ENCODE data around the gene NGLY1.
A peak's percentile ranks its signal among the peaks of the same experiment; 100 is the strongest.

The NGLY1 gene

DNA sequence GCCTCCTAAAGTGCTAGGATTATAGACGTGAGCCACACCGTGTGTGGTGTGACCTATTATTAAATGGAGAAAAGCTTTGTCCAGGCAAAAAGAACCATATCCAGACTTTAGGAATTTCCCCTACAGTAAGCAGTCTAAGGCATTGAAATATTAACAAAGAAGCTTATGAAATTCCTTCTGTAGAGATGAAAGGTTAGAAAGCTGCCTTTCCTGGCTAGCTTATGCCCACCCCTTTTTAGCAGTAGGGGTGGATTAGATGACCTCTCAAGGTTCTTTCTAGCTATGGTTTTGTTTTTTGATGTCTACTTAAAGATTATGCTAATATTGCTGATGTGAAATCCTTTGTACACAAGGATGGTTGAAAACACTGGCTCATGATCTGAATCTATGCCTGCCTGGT lies 20.6 kb upstream of the NGLY1 start:
- Mint-ChIP-seq H3K36me3 (no peaks in the 10 kb centered on the region), H3K4me3 (no peak overlapping the region), H3K9me3 (no peaks in the 10 kb centered on the region), H3K4me1 (no peaks in the 10 kb centered on the region), H3K27ac (no peak overlapping the region), H3K27me3 (peaks cover 4% of the 10 kb centered on the region)
- no peak for DNase-seq (ENCODE audit: low spot score in 2 of 2)
- ATAC-seq (ENCODE audit: low read depth): no peak

- Mint-ChIP-seq H3K36me3 (no peaks in the 10 kb centered on the region), H3K27ac (no peak overlapping the region), H3K4me1 (no peaks in the 10 kb centered on the region), H3K4me3 (no peak overlapping the region), H3K9me3 (no peaks in the 10 kb centered on the region), H3K27me3 (peaks cover 2% of the 10 kb centered on the region)
- DNase-seq (ENCODE audit: low spot score in 2 of 2) (no peak), ATAC-seq (ENCODE audit: low read depth) (no peak)
Measured at GRCh38 chr3:25801786-25802185, 18.5 kb upstream of the NGLY1 start.

- ATAC-seq (ENCODE audit: low read depth) (peak; percentile 87), DNase-seq (ENCODE audit: low spot score in 2 of 2) (peak; percentile 81 to 88)
- Mint-ChIP-seq H3K27me3 (no peaks in the 10 kb centered on the region), H3K36me3 (peaks cover 8% of the 10 kb centered on the region), H3K27ac (peak within 1 kb of the TSS; percentile 100), H3K9me3 (no peaks in the 10 kb centered on the region), H3K4me1 (peaks cover 23% of the 10 kb centered on the region), H3K4me3 (peak within 1 kb of the TSS; percentile 94)
Measured at GRCh38 chr3:25789596-25790556, 6.6 kb upstream of the NGLY1 start, which contains the start of gene OXSM. Gene OXSM (plus strand): TSS chr3:25790090. CDS start chr3:25791021, 931 bp downstream.

GRCh38 chr3:25789209-25789595 lies 6.0 kb upstream of the NGLY1 start:
- peak overlapping the region; percentile 100 for H3K27ac Mint-ChIP-seq
- H3K36me3 Mint-ChIP-seq: peaks cover 5% of the 10 kb centered on the region
- H3K9me3 Mint-ChIP-seq: no peaks in the 10 kb centered on the region
- ATAC-seq (ENCODE audit: low read depth) (no peak), DNase-seq (ENCODE audit: low spot score in 2 of 2) (no peak)
- no peaks in the 10 kb centered on the region for H3K27me3 Mint-ChIP-seq
- peak overlapping the region; percentile 94 for H3K4me3 Mint-ChIP-seq
- peaks cover 24% of the 10 kb centered on the region for H3K4me1 Mint-ChIP-seq

DNA sequence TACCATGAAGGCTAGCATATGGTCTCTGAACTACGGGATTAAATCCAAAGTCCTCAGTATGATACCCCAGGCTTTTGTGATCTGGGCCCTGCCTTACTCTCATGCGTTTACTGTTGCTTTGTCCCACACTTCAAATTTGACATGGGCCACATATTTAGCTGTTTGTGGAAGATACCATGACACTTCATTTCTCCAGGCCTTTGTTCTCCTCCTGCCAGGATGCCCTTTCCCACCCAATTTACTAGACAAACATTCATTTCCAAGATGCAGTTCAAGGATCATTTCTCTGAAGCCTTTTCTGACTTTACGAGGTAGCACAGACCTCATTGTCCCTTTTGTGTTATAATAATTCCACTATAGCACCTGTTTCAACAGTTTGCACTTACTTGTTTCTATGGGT lies 4.4 kb upstream of the NGLY1 start:
- ATAC-seq (ENCODE audit: low read depth) (no peak), DNase-seq (ENCODE audit: low spot score in 2 of 2) (no peak)
- Mint-ChIP-seq H3K27ac (no peak overlapping the region), H3K4me3 (no peak overlapping the region), H3K4me1 (peaks cover 21% of the 10 kb centered on the region), H3K27me3 (no peaks in the 10 kb centered on the region), H3K9me3 (no peaks in the 10 kb centered on the region), H3K36me3 (peaks cover 3% of the 10 kb centered on the region)

GRCh38 chr3:25785826-25786225 lies 2.6 kb upstream of the NGLY1 start:
- H3K27ac Mint-ChIP-seq: no peak overlapping the region
- ATAC-seq (ENCODE audit: low read depth): no peak
- H3K36me3 Mint-ChIP-seq: peaks cover 2% of the 10 kb centered on the region
- no peaks in the 10 kb centered on the region for H3K27me3 Mint-ChIP-seq
- H3K9me3 Mint-ChIP-seq: no peaks in the 10 kb centered on the region
- DNase-seq (ENCODE audit: low spot score in 2 of 2): no peak
- no peak overlapping the region for H3K4me3 Mint-ChIP-seq
- peaks cover 21% of the 10 kb centered on the region for H3K4me1 Mint-ChIP-seq

GRCh38 chr3:25784971-25785370 lies 1.7 kb upstream of the NGLY1 start:
- Mint-ChIP-seq H3K4me1 (peaks cover 17% of the 10 kb centered on the region), H3K4me3 (no peak overlapping the region), H3K36me3 (peaks cover 2% of the 10 kb centered on the region), H3K27me3 (no peaks in the 10 kb centered on the region), H3K9me3 (no peaks in the 10 kb centered on the region), H3K27ac (no peak overlapping the region)
- ATAC-seq (ENCODE audit: low read depth) (no peak), DNase-seq (ENCODE audit: low spot score in 2 of 2) (no peak)

DNA sequence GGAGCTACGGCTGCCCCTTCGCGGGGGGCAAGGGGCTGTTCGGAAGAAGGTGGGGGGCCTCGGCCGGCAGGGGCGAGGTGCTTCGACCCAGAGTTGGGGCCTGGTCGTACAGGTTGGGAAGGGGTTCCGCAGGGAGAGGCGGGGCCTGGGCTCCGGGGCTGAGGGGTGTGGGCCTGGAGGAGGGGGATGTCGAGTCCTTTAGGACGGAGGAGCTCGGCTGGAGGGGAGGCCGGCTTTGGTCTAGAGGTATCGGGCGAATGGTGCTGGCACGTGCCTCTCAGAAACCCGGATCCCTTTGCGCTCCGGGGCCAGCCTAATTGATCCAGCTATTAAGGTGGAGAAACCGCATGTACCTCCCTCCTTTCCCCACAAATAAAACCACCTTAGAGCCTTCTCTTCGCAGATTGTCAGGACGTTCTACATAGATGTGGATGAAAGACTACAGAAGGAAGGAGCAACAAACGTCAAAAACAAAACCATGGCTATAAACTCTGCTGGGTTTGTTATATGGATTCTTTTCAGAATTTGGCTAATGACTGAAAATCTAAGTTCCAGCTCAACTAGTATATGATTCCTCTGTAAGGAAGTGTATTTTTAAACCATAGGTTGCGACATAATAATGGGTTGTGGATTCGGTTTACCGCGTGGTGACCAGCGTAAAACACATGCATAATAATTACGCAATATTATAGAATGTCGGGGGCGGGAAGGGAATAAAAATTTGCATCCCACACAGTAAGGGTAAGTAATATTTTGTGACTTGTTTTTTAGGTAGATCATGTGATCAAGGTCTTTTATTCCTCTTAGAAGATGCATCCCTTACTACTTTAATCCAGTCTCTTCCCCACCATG lies 644 bp upstream of the NGLY1 start:
- no peaks in the 10 kb centered on the region for H3K9me3 Mint-ChIP-seq
- peak; percentile 6 for ATAC-seq (ENCODE audit: low read depth)
- H3K27me3 Mint-ChIP-seq: no peaks in the 10 kb centered on the region
- H3K4me1 Mint-ChIP-seq: peaks cover 15% of the 10 kb centered on the region
- H3K36me3 Mint-ChIP-seq: peaks cover 2% of the 10 kb centered on the region
- peak overlapping the region; percentile 89 for H3K27ac Mint-ChIP-seq
- peak overlapping the region; percentile 83 for H3K4me3 Mint-ChIP-seq
- DNase-seq (ENCODE audit: low spot score in 2 of 2): no peak

DNA sequence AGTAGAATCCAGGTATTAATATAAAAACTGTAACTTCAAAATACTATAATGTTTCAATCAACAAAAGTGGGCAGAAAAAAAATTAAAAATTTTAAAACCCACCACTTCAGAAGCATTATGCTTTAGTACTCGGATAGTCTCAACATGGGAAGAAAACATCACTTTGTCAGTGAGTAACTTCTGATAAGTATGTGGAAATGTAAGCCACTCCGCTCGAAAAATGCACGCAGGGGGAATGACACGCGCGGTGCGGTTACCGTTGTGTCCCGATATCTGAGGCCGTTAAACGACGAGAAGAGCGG lies 656 bp downstream of the NGLY1 start:
- Mint-ChIP-seq H3K36me3 (peaks cover 7% of the 10 kb centered on the region), H3K27ac (peak overlapping the region; percentile 99), H3K27me3 (no peaks in the 10 kb centered on the region), H3K4me3 (peak overlapping the region; percentile 85), H3K4me1 (peaks cover 13% of the 10 kb centered on the region), H3K9me3 (no peaks in the 10 kb centered on the region)
- ATAC-seq (ENCODE audit: low read depth) (no peak), DNase-seq (ENCODE audit: low spot score in 2 of 2) (no peak)

GRCh38 chr3:25781758-25782594 lies 1.3 kb downstream of the NGLY1 start:
- Mint-ChIP-seq H3K27ac (peak overlapping the region; percentile 99), H3K27me3 (no peaks in the 10 kb centered on the region), H3K36me3 (peaks cover 11% of the 10 kb centered on the region), H3K4me3 (peak overlapping the region; percentile 85), H3K4me1 (peaks cover 13% of the 10 kb centered on the region), H3K9me3 (no peaks in the 10 kb centered on the region)
- DNase-seq (ENCODE audit: low spot score in 2 of 2): peak in 1 of 2 donors; percentile 22
- ATAC-seq (ENCODE audit: low read depth): peak; percentile 55

DNA sequence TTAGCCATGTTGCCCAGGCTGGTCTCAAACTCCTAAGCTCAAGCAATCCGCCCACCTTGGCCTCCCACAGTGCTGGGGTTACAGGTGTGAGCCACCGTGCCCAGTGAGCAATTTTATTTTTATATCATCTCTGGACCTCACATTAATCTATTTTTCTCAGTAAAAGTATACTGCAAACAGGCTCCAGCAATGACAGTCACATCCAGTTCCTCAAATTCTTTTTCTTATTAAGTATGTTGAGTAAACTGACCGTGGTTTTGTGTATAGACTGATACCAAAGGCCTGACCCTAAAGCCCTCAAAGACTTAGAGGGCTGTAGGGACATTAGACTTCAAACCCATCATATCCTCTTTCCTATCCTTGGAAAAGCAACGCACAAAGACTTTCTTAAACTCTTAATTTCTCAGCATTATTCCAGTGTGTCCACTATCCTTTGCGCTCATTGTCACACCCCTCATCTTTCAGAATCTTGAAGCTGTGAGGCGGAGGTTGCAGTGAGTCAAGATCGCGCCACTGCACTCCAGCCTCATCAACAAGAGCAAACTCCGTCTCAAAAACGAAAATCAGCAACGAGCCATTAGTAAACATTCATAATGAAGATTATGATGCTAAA lies 2.0 kb downstream of the NGLY1 start:
- peaks cover 18% of the 10 kb centered on the region for H3K36me3 Mint-ChIP-seq
- H3K9me3 Mint-ChIP-seq: no peaks in the 10 kb centered on the region
- peaks cover 16% of the 10 kb centered on the region for H3K4me1 Mint-ChIP-seq
- DNase-seq (ENCODE audit: low spot score in 2 of 2): peak; percentile 16 to 49
- peak overlapping the region; percentile 85 for H3K4me3 Mint-ChIP-seq
- peak overlapping the region; percentile 99 for H3K27ac Mint-ChIP-seq
- no peaks in the 10 kb centered on the region for H3K27me3 Mint-ChIP-seq
- no peak for ATAC-seq (ENCODE audit: low read depth)

- ATAC-seq (ENCODE audit: low read depth) (no peak), DNase-seq (ENCODE audit: low spot score in 2 of 2) (no peak)
- Mint-ChIP-seq H3K27me3 (no peaks in the 10 kb centered on the region), H3K27ac (peak overlapping the region; percentile 99), H3K9me3 (no peaks in the 10 kb centered on the region), H3K4me3 (no peak overlapping the region), H3K36me3 (peaks cover 21% of the 10 kb centered on the region), H3K4me1 (peaks cover 16% of the 10 kb centered on the region)
Measured at GRCh38 chr3:25780618-25781017, 2.6 kb downstream of the NGLY1 start.

DNA sequence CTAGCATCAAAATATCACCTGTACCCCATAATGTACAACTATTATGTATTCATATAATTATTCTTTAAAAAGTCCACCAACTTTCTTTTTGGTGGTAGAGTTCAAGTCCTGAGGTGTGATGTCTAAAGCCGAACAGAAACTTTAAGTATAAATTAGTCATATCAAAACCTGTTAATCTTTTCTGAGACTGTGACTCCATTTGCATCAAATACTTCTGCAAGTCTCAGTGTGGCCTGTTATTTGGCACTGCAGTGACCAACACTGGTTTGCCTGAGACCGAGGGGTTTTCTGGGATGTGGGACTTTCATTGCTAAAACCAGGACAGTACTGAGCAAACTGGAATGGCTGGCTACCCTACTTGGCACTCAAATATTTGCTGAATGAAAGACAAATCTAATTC lies 7.3 kb downstream of the NGLY1 start:
- no peaks in the 10 kb centered on the region for H3K27me3 Mint-ChIP-seq
- H3K36me3 Mint-ChIP-seq: peaks cover 45% of the 10 kb centered on the region
- peaks cover 16% of the 10 kb centered on the region for H3K4me1 Mint-ChIP-seq
- DNase-seq (ENCODE audit: low spot score in 2 of 2) (no peak), ATAC-seq (ENCODE audit: low read depth) (no peak)
- no peak overlapping the region for H3K4me3 Mint-ChIP-seq
- no peak overlapping the region for H3K27ac Mint-ChIP-seq
- H3K9me3 Mint-ChIP-seq: peaks cover 2% of the 10 kb centered on the region
